ENCODE measurements around the gene AUH. TPM values are rescaled to one million over a fixed set of nuclear protein-coding genes. Genes with fewer than 3 reads are reported as not detected.

The AUH gene
- total RNA-seq, 1 experiment from 2014 or later, result 29.0 TPM

DNA sequence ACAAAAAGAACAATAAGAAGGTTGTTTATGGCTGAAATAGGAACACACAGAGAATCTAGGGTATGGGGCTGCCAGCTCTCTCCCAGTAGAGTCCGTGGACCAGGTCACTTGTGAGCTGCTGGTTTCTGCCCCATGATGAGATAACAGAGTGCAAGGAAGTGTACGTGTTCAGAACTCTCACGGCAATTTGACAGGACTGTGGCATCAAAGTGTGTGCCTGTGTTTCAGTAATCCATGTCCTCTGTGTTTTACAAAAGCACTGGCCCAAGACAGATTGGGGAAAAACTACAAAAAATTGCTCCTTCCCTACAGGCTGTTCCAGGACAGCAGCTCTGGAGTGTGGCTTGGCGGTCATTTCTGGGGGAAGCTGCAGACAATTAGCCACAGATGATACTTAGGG is 184.6 kb downstream of the AUH start:
- BruUV-seq (replicated peaks), result no TSS peak
- ChIA-PET RAD21 (ENCODE audit: low non-redundant PET in 1 of 2, low total read pairs in 2 of 2, uncharacterized antibody in 2 of 2, unreplicated experiment in 2 of 2) (no interaction called here), CTCF (no interaction called here), POLR2A (no interaction called here)
- Histone ChIP-seq H3K4me1 (ENCODE audit: control insufficient read depth in 1 of 2, insufficient read depth in 2 of 2, low read length in 2 of 2) (peaks cover 10 to 27% of the 10 kb centered on the region in 2 experiments), H4K20me1 (ENCODE audit: insufficient read depth) (no peaks in the 10 kb centered on the region), H3K9ac (ENCODE audit: low read length) (no peak overlapping the region), H2AFZ (ENCODE audit: low read depth, low read length, poor library complexity, severe bottlenecking) (no peak overlapping the region), H3K9me3 (ENCODE audit: control insufficient read depth in 1 of 2, insufficient read depth in 1 of 2, low read depth in 1 of 2, low read length in 2 of 2) (no peaks in the 10 kb centered on the region), H3K79me2 (ENCODE audit: insufficient read depth, low read length) (no peaks in the 10 kb centered on the region), H3K9me2 (ENCODE audit: insufficient read depth) (no peaks in the 10 kb centered on the region), H3K27me3 (ENCODE audit: insufficient read depth, low read length) (no peaks in the 10 kb centered on the region), H3K36me3 (ENCODE audit: control insufficient read depth in 1 of 2, insufficient read depth in 2 of 2, low read length in 2 of 2) (no peaks in the 10 kb centered on the region), H3K4me2 (ENCODE audit: low read length) (no peak overlapping the region), H3K4me3 (replicated peaks in 1 of 2; ENCODE audit: low read depth in 1 of 2, low read length in 2 of 2) (no peak overlapping the region), H3K27ac (ENCODE audit: low read depth, low read length) (no peak overlapping the region)
- ATAC-seq (no peak), DNase-seq (ENCODE audit: low read depth, low spot score) (no peak)
- TF ChIP-seq SP1 (IDR thresholded peaks at IDR 0.05; ENCODE audit: low read depth) (no peak), FOSL1 (IDR thresholded peaks at IDR 0.05; ENCODE audit: low read depth) (no peak), ZNF274 (IDR thresholded peaks at IDR 0.05; ENCODE audit: low read depth, low read length) (no peak), YY1 (IDR thresholded peaks at IDR 0.05; ENCODE audit: extremely low read depth, insufficient replicate concordance, low read depth, low read length) (no peak), EZH2 (IDR thresholded peaks at IDR 0.05) (no peak), CEBPB (IDR thresholded peaks at IDR 0.05; ENCODE audit: low read depth) (no peak), EZH2phosphoT487 (IDR thresholded peaks at IDR 0.05; ENCODE audit: borderline replicate concordance) (no peak)
- TF ChIP-seq, protein P1, sequence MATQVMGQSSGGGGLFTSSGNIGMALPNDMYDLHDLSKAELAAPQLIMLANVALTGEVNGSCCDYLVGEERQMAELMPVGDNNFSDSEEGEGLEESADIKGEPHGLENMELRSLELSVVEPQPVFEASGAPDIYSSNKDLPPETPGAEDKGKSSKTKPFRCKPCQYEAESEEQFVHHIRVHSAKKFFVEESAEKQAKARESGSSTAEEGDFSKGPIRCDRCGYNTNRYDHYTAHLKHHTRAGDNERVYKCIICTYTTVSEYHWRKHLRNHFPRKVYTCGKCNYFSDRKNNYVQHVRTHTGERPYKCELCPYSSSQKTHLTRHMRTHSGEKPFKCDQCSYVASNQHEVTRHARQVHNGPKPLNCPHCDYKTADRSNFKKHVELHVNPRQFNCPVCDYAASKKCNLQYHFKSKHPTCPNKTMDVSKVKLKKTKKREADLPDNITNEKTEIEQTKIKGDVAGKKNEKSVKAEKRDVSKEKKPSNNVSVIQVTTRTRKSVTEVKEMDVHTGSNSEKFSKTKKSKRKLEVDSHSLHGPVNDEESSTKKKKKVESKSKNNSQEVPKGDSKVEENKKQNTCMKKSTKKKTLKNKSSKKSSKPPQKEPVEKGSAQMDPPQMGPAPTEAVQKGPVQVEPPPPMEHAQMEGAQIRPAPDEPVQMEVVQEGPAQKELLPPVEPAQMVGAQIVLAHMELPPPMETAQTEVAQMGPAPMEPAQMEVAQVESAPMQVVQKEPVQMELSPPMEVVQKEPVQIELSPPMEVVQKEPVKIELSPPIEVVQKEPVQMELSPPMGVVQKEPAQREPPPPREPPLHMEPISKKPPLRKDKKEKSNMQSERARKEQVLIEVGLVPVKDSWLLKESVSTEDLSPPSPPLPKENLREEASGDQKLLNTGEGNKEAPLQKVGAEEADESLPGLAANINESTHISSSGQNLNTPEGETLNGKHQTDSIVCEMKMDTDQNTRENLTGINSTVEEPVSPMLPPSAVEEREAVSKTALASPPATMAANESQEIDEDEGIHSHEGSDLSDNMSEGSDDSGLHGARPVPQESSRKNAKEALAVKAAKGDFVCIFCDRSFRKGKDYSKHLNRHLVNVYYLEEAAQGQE (IDR thresholded peaks at IDR 0.05; ENCODE audit: low read depth), result no peak
- TF ChIP-seq, protein P2, sequence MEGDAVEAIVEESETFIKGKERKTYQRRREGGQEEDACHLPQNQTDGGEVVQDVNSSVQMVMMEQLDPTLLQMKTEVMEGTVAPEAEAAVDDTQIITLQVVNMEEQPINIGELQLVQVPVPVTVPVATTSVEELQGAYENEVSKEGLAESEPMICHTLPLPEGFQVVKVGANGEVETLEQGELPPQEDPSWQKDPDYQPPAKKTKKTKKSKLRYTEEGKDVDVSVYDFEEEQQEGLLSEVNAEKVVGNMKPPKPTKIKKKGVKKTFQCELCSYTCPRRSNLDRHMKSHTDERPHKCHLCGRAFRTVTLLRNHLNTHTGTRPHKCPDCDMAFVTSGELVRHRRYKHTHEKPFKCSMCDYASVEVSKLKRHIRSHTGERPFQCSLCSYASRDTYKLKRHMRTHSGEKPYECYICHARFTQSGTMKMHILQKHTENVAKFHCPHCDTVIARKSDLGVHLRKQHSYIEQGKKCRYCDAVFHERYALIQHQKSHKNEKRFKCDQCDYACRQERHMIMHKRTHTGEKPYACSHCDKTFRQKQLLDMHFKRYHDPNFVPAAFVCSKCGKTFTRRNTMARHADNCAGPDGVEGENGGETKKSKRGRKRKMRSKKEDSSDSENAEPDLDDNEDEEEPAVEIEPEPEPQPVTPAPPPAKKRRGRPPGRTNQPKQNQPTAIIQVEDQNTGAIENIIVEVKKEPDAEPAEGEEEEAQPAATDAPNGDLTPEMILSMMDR (IDR thresholded peaks at IDR 0.05 in 2 of 3, conservative IDR thresholded peaks at IDR 0.05 in 1 of 3; ENCODE audit: borderline replicate concordance in 1 of 3, insufficient read depth in 1 of 3, low read depth in 2 of 3, low read length in 2 of 3), result no peak
- TF ChIP-seq, protein P3, sequence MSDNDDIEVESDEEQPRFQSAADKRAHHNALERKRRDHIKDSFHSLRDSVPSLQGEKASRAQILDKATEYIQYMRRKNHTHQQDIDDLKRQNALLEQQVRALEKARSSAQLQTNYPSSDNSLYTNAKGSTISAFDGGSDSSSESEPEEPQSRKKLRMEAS (IDR thresholded peaks at IDR 0.05), result no peak
- intact Hi-C loops (cut with micrococcal nuclease), result no loop called here

All from HCT116 (cell line).